CD4-positive, alpha-beta T cell treated with Interleukin-15 for 4 hours (primary cell): Measurements from ENCODE around the gene SEC62.
A peak's percentile ranks its signal among the peaks of the same experiment; 100 is the strongest.

Source experiments
- DNase-seq: peaks from one replicate; pipeline ENCODE4 v3.0.0-alpha.2; 2020; ENCODE audit warnings: low spot score

The SEC62 gene

GRCh38 chr3:169966951-169967915, 626 bp downstream of the SEC62 start:
- DNase-seq: peak; percentile 36

- DNase-seq: no peak
These were observed 1.7 kb downstream of the SEC62 start for GRCh38 chr3:169968224-169968885.

- no peak for DNase-seq
These were observed 2.8 kb downstream of the SEC62 start for GRCh38 chr3:169969174-169970095.

- DNase-seq: no peak
These were observed 4.2 kb downstream of the SEC62 start for GRCh38 chr3:169970847-169971246.

- no peak for DNase-seq
These were observed 4.9 kb downstream of the SEC62 start for GRCh38 chr3:169971522-169971921.

GRCh38 chr3:169980055-169980454, 13.4 kb downstream of the SEC62 start:
- DNase-seq: no peak

GRCh38 chr3:169984292-169984691, 17.7 kb downstream of the SEC62 start:
- DNase-seq: no peak

- DNase-seq: no peak
These were observed 23.8 kb downstream of the SEC62 start for GRCh38 chr3:169990431-169990830.

- DNase-seq: no peak
These were observed 25.5 kb downstream of the SEC62 start for GRCh38 chr3:169992156-169992555.

GRCh38 chr3:169992781-169993180, 26.2 kb downstream of the SEC62 start:
- DNase-seq: no peak

GRCh38 chr3:169993761-169994160, 27.2 kb downstream of the SEC62 start:
- DNase-seq: no peak

- DNase-seq: no peak
These were observed 29.5 kb downstream of the SEC62 start for GRCh38 chr3:169996063-169996462.

GRCh38 chr3:169998668-169999131, 32.1 kb downstream of the SEC62 start:
- no peak for DNase-seq

GRCh38 chr3:169999433-169999832, 32.8 kb downstream of the SEC62 start:
- no peak for DNase-seq

GRCh38 chr3:170000051-170000450, 33.4 kb downstream of the SEC62 start:
- no peak for DNase-seq

GRCh38 chr3:170002231-170002630, 35.6 kb downstream of the SEC62 start:
- DNase-seq: no peak

- no peak for DNase-seq
These were observed 36.3 kb downstream of the SEC62 start for GRCh38 chr3:170002879-170003278.

GRCh38 chr3:170003881-170004356, 37.3 kb downstream of the SEC62 start:
- no peak for DNase-seq

- DNase-seq: peak; percentile 21
These were observed 40.5 kb downstream of the SEC62 start for GRCh38 chr3:170007031-170007663.

- DNase-seq: no peak
These were observed 43.9 kb downstream of the SEC62 start for GRCh38 chr3:170010498-170010897.

GRCh38 chr3:170012683-170013400, 46.2 kb downstream of the SEC62 start:
- no peak for DNase-seq
